Stimulated activated naive CD4-positive, alpha-beta T cell (primary cell): ENCODE data around the gene ZNF423.
A peak's percentile ranks its signal among the peaks of the same experiment; 100 is the strongest.

ENCODE experiments used
- DNase-seq, 6 experiments: peaks; one replicate each; lab custom pipeline; 2025; lab: John Stamatoyannopoulos, UW

ZNF423 gene

GRCh38 chr16:49457196-49457595, 398.7 kb downstream of the ZNF423 start:
- no peak for DNase-seq

- no peak for DNase-seq
Measured at GRCh38 chr16:49456763-49457162, 399.1 kb downstream of the ZNF423 start.

GRCh38 chr16:49455991-49456745, 399.7 kb downstream of the ZNF423 start:
- no peak for DNase-seq

DNA sequence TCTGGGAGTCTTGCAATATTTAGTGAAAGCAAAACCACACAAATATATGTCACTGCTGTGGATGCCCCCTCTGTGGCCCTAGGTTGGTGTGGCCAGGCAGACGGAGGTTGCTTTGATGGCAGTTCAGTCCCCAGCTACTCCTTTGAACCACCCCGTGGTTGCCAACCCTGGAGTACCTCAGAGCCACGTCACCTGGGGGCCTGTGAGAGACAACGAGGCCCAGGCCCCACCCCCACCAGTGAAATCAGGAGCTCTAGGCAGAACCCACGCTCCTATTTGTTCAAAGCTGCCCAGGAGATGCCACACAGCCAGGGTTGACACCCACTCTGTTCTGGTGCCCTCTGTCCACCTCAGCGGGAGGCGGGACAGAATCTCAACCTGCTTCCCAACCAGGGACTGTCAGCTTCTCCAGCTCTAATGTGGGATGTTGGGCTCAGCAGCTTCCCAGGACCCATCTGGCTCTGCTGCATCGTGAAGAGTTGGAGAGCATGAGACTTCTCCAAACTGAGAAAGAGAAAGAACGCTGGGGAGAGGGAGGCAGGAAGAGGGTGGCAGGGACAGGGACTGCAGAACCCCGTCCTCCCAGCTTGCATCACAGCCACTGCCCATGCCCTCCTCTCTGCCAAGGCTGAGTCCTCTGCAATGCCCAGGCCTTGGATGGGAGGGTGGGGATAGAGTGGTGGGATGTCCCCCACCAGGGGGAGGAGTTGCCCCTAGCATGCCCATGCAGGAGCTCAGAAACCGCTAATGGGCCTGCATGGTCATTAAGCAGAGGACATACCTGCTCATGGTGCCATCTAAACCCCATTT, 400.5 kb downstream of the ZNF423 start:
- no peak for DNase-seq

DNA sequence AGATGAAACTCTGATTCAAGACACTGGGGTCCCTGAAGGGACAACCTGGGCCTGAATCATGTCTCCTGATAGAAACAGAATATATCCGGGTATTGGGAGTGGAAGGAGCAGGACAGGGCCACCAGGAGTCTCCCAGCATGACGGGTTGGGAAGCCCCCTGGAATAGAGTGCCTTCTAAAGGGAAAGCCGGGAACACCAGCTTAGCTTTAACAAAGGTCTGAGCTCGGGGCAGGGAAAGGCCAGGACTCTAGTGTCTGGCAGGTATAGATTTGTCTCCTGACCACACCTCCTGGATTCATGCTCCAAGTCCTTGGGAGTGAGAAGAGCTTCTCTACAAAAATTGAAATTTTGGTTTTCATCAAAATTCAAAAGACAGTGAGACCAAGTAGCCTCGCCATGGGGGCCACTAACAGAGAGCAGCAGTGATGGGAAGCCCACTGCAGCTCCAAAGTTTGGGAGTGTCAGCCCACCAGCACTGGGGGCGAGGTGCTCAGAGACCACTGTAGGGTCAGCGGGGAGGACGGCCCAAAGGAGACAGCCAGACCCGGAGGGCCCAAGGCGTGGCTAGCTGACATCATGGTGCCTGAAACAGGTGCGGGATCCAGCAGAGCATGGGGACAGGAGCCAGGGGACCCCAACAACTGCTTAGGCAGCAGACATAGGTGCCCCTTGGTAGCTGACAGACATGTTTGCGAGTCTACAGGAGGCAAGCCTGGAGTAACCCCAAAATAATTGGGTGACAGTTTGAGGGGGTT, 401.3 kb downstream of the ZNF423 start:
- DNase-seq = no peak

GRCh38 chr16:49453983-49454382, 401.9 kb downstream of the ZNF423 start:
- DNase-seq = no peak

DNA sequence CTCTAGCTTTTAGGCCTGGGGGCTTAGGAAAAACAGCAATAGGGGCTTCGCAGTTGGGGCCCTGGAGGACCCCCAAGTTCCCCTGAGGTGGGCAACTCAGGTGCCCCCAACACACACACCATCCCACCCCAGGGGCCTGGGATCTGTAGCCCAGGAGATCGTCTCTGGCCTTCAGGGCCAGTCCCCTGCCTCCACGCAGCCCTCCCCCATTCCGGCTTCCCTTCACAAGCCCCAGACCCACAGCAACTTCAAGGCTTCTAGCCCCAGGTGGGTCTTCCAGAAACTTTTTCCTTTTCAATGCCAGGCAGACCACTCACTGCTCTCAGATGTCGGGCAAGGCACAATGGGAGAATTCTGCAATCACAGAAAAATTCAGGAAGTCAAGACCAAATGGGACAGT, 402.9 kb downstream of the ZNF423 start:
- DNase-seq = no peak

GRCh38 chr16:49452578-49452977, 403.3 kb downstream of the ZNF423 start:
- DNase-seq = no peak

GRCh38 chr16:49452108-49452507, 403.8 kb downstream of the ZNF423 start:
- no peak for DNase-seq

DNA sequence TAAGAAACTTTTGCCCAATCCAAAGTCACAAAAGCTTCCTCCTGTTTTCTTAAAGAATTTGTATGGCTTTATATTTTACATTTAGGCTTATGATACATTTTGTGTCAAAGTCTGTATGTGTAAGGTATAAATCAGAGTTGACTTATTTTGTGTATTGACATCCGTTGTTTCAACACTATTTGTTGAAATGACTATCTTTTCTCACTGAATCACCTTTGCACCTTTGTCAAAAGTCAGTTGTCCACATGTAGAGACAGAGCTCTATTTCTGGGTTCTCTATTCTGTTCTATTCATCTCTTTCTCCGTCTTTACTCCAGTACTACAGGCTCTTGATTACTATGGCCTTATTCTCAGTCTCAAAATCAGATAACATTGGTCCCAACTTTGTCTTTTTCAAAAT, 409.1 kb downstream of the ZNF423 start:
- DNase-seq = no peak

GRCh38 chr16:49443576-49443975, 412.3 kb downstream of the ZNF423 start:
- no peak for DNase-seq

- no peak for DNase-seq
Measured at GRCh38 chr16:49442805-49443204, 413.1 kb downstream of the ZNF423 start.

DNA sequence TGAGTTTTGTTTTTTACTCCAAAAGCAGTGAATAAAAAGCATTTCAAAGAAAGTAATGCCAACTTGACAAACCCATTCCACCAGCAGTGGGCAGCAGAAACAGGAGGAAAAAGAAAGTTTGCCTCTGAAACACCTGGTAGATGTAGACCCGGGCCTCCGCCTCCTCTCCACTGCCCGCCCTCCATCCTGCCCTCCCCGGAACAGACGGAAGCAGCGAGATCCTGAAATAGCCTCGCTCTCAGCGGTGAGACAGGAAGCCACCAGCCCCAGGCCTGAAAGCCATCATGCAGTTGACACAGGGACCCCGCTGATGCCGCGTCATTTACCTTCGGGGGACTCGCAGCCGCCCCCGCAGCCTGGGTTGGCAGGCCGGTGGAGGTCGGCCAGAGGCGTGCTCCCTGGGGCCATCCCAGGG, 414.5 kb downstream of the ZNF423 start:
- peak; percentile 55 to 85 (median 76) for DNase-seq

GRCh38 chr16:49440156-49441065, 415.5 kb downstream of the ZNF423 start:
- DNase-seq = no peak

DNA sequence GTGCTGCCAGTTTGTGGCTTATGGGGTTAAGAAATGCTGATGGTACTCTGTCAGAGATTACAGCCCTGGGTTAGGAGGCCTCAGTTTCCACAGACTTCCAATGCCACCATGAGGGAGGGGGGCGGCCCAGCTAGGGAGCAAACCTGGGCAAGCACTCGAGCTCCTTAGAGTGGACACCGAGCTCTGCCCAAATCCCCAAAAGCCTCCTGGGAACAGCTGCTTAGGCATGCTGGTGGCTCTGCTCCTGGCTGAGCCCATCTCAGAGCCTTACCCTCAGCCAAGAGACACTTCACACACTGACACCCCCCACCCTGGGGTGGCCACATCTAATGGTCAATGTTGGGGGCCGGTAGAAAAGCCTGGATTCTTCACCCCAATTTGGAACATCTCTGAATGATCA, 416.2 kb downstream of the ZNF423 start:
- DNase-seq = no peak

DNA sequence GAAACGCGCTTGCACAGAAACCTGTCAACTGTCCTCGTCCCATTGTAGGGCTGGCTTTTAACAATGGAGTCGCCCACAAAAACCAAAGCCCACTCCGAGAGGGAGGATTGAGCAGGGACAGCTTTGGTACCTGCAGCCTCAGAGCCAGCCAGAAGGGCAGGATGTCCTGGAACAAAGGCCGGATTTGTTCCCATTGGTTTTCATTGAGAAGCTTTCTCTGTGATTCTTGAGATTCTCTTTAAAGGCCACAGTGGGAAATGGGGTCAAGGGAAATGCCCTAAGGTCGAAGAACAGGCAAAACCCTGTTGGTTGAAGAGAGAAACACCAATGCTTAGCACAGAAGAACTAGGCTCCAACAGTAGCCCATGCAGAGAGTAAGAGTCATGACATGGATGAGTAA, 416.9 kb downstream of the ZNF423 start:
- no peak for DNase-seq
